HK-2 (cell line): ENCODE measurements around the gene ENPP6.
"Not testable (repeated sequence)": the region's sequence is repeated elsewhere in the genome, so short reads cannot be mapped to it uniquely, and the experiment has no call there.

Source experiments
- DNase-seq: peaks from one replicate; pipeline ENCODE4 v3.0.0-alpha.2; 2018; ENCODE audit not compliant: unreplicated experiment

Gene ENPP6

DNA sequence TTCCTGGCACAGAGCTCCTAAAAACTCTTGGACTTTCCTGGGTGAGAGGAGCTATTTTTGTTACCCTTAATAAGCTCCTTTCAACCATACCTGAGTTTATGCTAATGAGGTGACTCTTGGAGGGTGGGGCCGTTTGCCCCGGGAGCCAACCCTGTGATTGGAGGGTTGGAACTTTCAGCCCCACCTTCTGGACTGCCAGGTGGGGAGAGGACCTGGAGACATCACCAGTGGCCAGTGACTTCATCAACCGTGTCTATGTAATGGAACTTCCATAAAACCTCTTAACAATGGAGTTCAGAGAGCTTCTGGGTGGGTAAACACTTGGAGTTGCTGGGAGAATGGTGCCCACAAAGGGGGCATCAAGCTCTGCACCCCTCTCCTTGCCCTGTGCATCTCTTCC lies 17.9 kb upstream of the ENPP6 start:
- DNase-seq = no peak

- no peak for DNase-seq
Observed at GRCh38 chr4:184234155-184234554, 16.5 kb upstream of the ENPP6 start.

GRCh38 chr4:184232975-184233374 lies 15.3 kb upstream of the ENPP6 start:
- DNase-seq = no peak

DNA sequence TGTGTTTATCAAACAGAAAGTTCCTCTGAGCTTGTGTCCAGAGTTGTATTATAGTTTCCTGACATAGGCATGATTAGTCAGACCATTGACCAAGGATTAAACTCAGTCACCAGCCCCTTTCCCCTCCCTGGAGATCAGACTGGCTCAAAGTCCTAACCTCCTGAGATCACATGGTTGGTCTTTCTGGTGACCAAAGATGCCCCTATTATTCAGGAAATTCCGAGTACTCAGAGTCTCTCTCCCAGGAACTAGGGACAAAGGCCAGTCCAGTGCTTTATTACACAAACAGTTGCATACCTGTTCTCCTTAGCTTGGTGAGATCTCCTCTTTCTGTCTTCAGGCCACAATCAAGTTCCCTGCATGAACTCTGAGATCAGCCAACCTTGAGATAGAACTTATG lies 14.5 kb upstream of the ENPP6 start:
- DNase-seq = no peak

- no peak for DNase-seq
Observed at GRCh38 chr4:184231573-184231972, 13.9 kb upstream of the ENPP6 start.

GRCh38 chr4:184228056-184228705 lies 10.5 kb upstream of the ENPP6 start:
- no peak for DNase-seq

GRCh38 chr4:184216515-184216914 lies 1.2 kb downstream of the ENPP6 start:
- no peak for DNase-seq

- DNase-seq = no peak
Observed at GRCh38 chr4:184215709-184216328, 1.9 kb downstream of the ENPP6 start.

DNA sequence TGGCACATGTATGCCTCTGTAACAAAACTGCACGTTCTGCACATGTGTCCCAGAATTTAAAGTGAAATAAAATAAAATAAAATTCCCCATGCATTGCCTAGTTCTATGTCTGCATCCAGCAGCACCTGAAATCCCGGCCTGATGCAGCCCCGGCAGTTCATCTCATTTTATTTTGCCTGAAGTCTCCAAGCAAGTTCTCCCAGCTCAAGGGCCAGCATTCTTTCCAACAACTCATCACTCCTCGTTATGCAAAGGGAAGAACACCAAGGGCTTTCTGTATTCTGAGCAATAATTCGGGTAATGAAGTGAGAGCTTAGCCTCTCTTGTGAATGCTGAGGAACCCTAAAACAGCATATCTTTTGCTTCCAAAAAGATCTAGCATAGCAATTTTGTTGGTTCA lies 2.7 kb downstream of the ENPP6 start:
- DNase-seq = no peak

DNA sequence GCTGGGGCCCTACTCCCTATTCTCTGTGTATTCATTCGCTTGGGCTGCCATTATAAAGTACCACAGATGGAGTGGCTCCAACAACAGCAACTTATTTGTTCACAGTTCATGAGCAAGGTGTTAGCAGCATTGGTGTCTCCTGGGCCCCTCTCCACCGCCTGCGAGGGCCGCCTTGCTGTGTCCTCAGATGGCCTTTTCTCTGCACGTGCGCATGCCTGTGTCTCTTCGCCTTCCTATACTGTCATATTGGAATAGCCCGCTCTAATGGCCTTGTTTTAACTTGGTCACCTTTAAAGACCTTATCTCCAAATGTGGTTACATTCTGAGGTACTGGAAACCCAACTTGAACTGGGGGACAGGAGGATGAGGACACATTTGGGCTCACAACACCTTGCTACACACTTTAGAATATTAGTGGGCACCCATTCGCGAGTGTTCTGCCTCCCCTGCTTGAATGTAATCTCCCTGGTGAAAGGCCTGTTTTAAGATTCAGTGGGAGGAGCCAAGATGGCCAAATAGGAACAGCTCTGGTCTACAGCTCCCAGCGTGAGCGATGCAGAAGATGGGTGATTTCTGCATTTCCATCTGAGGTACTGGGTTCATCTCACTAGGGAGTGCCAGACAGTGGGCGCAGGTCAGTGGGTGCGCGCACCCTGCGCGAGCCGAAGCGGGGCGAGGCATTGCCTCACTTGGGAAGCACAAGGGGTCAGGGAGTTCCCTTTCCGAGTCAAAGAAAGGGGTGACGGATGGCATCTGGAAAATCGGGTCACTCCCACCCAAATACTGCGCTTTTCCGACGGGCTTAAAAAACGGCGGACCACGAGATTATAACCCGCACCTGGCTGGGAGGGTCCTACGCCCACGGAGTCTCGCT lies 9.7 kb downstream of the ENPP6 start:
- DNase-seq = not testable (repeated sequence)

GRCh38 chr4:184205243-184205642 lies 12.4 kb downstream of the ENPP6 start:
- DNase-seq = no peak

GRCh38 chr4:184203300-184203699 lies 14.4 kb downstream of the ENPP6 start:
- no peak for DNase-seq

DNA sequence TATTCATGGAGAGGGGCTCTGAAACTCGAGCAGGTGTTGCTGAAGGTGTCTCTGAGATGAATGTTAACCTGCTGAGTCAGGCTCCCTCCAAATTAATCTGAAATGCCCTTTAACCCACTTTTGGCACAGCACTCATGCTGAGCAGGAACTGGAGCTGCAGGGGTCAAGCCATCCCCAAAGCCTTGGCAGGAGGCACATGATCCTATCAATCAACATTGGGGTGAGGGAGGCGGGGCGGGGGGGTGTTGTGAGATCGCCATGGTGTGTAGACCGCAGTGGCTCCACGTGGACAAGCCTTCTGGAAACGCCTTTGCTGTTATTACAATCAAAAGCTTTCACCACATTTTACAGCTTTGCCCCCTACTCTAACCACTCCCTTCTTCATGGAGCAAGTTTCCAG lies 16.5 kb downstream of the ENPP6 start:
- DNase-seq = no peak

- no peak for DNase-seq
Observed at GRCh38 chr4:184200296-184200695, 17.4 kb downstream of the ENPP6 start.

DNA sequence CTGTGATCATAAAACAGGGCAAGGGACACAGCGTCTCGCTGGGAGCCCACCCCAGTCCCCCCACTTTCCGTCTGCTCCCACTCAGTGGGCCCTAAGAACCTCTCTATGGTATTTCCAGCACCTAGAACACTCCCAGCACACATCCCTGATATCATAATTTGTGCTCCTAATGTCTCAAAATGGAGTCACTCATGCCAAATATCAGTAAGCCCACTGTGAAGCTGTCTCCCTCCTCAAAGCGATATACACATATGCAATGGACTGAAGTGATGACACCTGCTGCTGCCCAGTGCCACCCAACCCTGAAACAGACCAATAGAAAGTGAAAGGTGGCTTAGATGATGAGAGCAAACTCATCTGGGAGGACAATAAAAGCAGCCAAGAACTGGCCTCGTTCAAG lies 17.9 kb downstream of the ENPP6 start:
- no peak for DNase-seq

GRCh38 chr4:184198190-184198589 lies 19.5 kb downstream of the ENPP6 start:
- DNase-seq = no peak

DNA sequence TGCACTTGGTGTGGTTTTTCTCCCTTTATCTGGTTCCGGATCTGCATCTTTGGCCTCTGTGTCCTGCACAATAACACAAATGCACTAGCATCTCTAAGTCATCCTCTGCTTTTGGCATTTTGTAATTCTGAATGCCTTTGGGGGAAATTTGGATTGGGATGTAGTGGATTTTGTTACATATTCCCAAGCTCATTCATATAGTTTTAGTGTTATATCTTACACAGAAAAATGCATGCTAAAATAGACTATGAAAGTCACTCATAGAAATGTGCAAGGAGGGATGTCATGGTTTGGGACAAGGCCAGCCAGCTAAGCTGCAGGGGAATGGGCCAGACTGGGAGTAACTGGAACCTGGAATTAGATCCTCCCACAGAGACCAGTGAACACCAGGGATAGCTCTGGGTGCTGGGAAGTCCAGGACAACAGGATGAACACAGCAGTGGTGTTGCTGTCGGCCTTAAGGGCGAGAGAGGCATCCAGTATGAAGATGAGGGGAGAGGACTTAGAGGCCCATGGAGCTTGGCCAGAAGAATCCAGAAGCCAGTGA lies 20.1 kb downstream of the ENPP6 start:
- no peak for DNase-seq

- DNase-seq = no peak
Observed at GRCh38 chr4:184196730-184197385, 20.8 kb downstream of the ENPP6 start.

GRCh38 chr4:184193556-184194525 lies 23.8 kb downstream of the ENPP6 start:
- DNase-seq = no peak

- DNase-seq = no peak
Observed at GRCh38 chr4:184192933-184193332, 24.7 kb downstream of the ENPP6 start.

GRCh38 chr4:184191267-184191666 lies 26.4 kb downstream of the ENPP6 start:
- no peak for DNase-seq
